IPS DF 4.7 (cell line): Measurements from ENCODE around the gene LIN28B.
"Not testable (repeated sequence)": the region's sequence is repeated elsewhere in the genome, so short reads cannot be mapped to it uniquely, and the experiment has no call there.

Source experiments
- DNase-seq: peaks from one replicate; pipeline ENCODE4 v3.0.0-alpha.2; 2013; ENCODE audit warnings: low spot score; ENCODE audit errors: extremely low read depth

LIN28B gene

GRCh38 chr6:105005451-105005850 lies 48.5 kb downstream of the LIN28B start:
- no peak for DNase-seq

GRCh38 chr6:105013459-105013858 lies 56.6 kb downstream of the LIN28B start:
- DNase-seq, result not testable (repeated sequence)

- DNase-seq, result no peak
Observed at GRCh38 chr6:105014448-105014847, 57.5 kb downstream of the LIN28B start.

GRCh38 chr6:105014954-105015353 lies 58.0 kb downstream of the LIN28B start:
- DNase-seq, result no peak

GRCh38 chr6:105015482-105015881 lies 58.6 kb downstream of the LIN28B start:
- DNase-seq, result no peak

- DNase-seq, result no peak
Observed at GRCh38 chr6:105019285-105019684, 62.4 kb downstream of the LIN28B start.

- DNase-seq, result no peak
Observed at GRCh38 chr6:105021399-105021798, 64.5 kb downstream of the LIN28B start.

GRCh38 chr6:105022416-105022815 lies 65.5 kb downstream of the LIN28B start:
- no peak for DNase-seq

- DNase-seq, result no peak
Observed at GRCh38 chr6:105024803-105025202, 67.9 kb downstream of the LIN28B start.

GRCh38 chr6:105028898-105029297 lies 72.0 kb downstream of the LIN28B start:
- no peak for DNase-seq

GRCh38 chr6:105029581-105029980 lies 72.7 kb downstream of the LIN28B start:
- no peak for DNase-seq

GRCh38 chr6:105034470-105034869 lies 77.6 kb downstream of the LIN28B start:
- no peak for DNase-seq

- DNase-seq, result no peak
Observed at GRCh38 chr6:105035299-105035698, 78.4 kb downstream of the LIN28B start.

GRCh38 chr6:105036351-105036750 lies 79.4 kb downstream of the LIN28B start:
- DNase-seq, result no peak

GRCh38 chr6:105038259-105038658 lies 81.4 kb downstream of the LIN28B start:
- no peak for DNase-seq

GRCh38 chr6:105041880-105042279 lies 85.0 kb downstream of the LIN28B start:
- no peak for DNase-seq

- no peak for DNase-seq
Observed at GRCh38 chr6:105042648-105043047, 85.7 kb downstream of the LIN28B start.

GRCh38 chr6:105043979-105044378 lies 87.1 kb downstream of the LIN28B start:
- DNase-seq, result no peak

- no peak for DNase-seq
Observed at GRCh38 chr6:105045526-105045925, 88.6 kb downstream of the LIN28B start.

- DNase-seq, result no peak
Observed at GRCh38 chr6:105051941-105052471, 95.1 kb downstream of the LIN28B start.

- DNase-seq, result no peak
Observed at GRCh38 chr6:105056646-105057045, 99.7 kb downstream of the LIN28B start.

GRCh38 chr6:105057160-105057559 lies 100.3 kb downstream of the LIN28B start:
- DNase-seq, result no peak

GRCh38 chr6:105058316-105058715 lies 101.4 kb downstream of the LIN28B start:
- no peak for DNase-seq

GRCh38 chr6:105058846-105059245 lies 101.9 kb downstream of the LIN28B start:
- no peak for DNase-seq
